ENCODE data around the gene PC.

- TF ChIP-seq CTCF (IDR thresholded peaks at IDR 0.05) = no peak
- TF ChIP-seq POLR2A (IDR thresholded peaks at IDR 0.05) = no peak
These were observed 90.7 kb downstream of the PC start for GRCh38 chr11:66867425-66868040.
